HG03095 (cell line): Measurements from ENCODE around the gene C16orf92.
A peak's percentile ranks its signal among the peaks of the same experiment; 100 is the strongest.

Experiments used
- ATAC-seq: cut with Tn5 transposase; IDR thresholded peaks from one replicate; pipeline ENCODE4 v1.9.1; 2021; ENCODE audit warnings: moderate library complexity; ENCODE audit not compliant: unreplicated experiment

Gene C16orf92, protein sequence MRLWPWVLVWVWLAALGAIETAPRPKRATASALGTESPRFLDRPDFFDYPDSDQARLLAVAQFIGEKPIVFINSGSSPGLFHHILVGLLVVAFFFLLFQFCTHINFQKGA

GRCh38 chr16:30022887-30023286 is at the start of gene C16orf92:
Gene C16orf92 (plus strand): TSS chr16:30023198. CDS start chr16:30023341, 143 bp downstream.
- no peak for ATAC-seq

GRCh38 chr16:29973384-29974246 is 49.4 kb upstream of the C16orf92 start, which contains the start of gene TAOK2:
Gene TAOK2 (plus strand): TSS chr16:29973868. CDS start chr16:29977773, 3,905 bp downstream.
- ATAC-seq = peak; percentile 79

DNA sequence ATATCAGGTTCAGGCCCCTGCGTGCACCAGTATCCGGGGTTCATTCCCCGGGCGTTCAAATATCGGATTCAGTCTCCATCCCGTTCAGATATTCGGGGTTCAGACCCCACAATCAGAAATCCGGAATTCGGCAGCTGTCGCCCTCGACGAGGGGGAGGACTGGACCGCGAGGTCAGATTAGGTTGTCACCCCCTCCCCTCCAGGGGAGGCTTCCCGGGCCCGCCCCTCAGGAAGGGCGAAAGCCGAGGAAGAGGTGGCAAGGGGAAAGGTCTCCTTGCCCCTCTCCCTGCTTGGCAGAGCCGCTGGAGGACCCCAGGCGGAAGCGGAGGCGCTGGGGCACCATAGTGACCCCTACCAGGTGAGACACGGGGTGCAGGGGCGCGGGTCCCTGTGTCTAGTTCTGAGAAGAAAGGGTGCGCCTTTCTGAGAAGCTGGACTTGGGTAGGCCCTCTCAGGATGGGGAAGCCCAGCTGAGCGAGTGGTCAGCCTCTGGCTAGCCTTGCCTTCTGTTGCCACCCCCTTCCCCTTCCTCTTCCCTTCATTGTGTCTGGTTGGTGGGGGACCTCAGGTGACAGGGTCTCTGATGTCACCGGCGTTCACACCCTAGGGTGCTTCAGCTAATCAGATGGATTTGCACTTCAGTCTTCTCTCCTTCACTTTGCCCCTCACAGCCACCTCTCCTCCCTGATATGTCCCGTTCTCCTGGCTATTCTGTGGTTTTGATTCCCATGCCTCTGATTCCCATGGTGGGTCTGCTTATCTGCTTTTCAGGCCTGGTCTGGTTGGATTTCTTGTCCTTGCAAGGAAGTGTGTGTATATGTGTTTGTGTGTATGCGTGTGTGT is 48.5 kb upstream of the C16orf92 start:
- no peak for ATAC-seq

DNA sequence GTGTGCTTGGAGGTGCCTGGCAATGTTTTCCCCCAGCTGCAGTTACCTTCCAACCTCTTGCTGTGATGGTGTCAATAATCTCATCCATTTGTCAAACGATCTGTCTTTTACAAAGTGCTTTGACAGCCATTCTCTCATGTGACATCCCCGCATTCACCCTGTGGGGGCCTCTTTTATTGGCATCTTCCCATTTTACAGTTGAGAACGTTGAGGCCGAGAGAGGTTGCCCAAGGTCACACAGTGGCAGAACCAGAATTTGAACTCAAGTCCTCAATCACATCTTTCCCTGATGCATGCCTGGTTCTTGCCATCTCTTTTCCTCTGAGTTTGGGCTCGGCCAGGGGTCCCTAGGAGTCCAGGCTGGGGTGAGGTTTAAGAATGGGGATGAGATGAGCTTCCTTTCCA is 47.9 kb upstream of the C16orf92 start:
- ATAC-seq = no peak

GRCh38 chr16:29975811-29976511 is 47.0 kb upstream of the C16orf92 start:
- ATAC-seq = no peak

DNA sequence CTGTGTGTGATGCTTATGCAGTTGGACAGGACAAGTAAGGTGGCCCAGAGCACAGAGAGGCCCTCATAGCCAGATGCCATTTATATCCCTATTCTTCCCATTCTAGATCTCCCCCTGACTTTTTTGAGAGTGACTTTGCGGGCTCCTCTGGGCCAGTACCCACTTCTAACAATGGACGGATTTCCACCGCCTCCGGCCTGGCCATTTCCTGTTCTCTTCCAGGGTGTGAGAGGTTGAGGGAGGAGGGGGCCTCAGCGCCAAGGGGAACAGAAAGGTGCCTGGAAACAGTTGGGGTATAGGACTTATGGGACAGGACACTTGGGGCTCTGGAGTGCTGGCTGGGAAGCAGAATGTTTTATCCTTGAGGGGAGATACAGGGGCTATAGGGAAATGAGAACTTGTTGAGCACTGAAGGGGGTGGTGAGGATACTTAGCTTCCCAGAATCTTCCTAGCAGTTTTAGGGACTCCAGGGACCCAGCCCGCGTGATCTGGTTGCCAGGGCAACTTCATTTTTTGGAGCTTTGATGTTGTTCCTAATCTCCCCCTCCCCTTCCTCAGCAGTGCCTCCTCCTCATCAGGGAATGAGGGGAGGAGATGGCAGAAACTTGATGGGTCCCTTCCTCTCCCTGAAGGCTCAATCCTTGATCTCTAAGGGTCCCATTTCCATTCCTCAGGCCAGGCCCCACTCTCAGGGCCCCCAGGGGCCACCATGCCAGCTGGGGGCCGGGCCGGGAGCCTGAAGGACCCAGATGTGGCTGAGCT is 45.8 kb upstream of the C16orf92 start:
- ATAC-seq = no peak

- ATAC-seq = no peak
These were observed 44.9 kb upstream of the C16orf92 start for GRCh38 chr16:29978081-29978480.

DNA sequence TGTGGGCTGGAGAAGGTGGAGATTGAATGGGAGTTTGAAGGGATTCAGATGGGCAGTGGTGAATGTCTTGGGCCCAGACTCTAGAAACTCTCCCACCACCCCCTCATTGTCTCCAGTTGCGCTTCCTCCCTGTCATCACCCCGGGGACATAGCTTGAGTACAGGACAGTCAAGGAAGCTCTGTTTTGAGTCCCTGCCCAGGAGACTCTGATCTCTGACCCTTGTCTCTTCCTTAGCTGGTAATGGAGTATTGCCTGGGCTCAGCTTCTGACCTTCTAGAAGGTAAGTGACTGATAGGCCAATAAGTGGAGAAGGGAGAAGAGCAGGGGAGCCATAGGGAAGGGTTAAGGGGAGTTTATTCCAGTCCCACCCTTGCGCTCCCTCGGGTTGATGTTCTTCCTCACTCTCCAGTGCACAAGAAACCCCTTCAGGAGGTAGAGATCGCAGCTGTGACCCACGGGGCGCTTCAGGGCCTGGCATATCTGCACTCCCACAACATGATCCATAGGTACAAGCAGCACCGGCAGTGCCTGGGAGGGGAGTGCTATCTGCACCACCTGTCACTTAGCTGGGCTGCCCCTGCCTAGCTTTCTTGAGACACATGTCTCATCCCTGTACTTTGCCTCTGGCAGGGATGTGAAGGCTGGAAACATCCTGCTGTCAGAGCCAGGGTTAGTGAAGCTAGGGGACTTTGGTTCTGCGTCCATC is 44.3 kb upstream of the C16orf92 start:
- ATAC-seq = no peak

DNA sequence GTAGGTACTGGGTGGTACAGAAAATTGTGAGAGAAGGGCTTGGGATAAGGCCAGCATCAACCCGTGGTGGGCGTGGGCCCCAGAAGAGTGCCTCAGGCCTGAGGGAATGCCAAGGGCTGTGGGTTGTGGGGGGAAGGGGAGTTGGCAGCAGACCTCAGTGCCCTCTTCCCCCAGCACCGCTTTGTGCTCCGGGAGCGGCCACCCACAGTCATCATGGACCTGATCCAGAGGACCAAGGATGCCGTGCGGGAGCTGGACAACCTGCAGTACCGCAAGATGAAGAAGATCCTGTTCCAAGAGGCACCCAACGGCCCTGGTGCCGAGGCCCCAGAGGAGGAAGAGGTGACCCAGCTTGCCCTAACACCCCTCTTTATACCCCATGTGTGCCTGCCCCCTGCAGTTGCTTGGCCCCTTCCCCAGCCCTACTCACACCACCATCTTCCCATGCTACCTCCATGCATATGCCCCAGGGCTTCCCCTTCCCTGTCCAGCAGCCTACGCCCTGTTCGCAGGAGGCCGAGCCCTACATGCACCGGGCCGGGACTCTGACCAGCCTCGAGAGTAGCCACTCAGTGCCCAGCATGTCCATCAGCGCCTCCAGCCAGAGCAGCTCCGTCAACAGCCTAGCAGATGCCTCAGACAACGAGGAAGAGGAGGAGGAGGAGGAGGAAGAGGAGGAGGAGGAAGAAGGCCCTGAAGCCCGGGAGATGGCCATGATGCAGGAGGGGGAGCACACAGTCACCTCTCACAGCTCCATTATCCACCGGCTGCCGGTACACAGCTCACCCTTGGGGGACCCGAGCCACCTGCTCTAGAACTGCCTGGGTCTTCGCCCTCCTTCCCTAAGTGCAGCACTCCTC is 40.2 kb upstream of the C16orf92 start:
- ATAC-seq = no peak

DNA sequence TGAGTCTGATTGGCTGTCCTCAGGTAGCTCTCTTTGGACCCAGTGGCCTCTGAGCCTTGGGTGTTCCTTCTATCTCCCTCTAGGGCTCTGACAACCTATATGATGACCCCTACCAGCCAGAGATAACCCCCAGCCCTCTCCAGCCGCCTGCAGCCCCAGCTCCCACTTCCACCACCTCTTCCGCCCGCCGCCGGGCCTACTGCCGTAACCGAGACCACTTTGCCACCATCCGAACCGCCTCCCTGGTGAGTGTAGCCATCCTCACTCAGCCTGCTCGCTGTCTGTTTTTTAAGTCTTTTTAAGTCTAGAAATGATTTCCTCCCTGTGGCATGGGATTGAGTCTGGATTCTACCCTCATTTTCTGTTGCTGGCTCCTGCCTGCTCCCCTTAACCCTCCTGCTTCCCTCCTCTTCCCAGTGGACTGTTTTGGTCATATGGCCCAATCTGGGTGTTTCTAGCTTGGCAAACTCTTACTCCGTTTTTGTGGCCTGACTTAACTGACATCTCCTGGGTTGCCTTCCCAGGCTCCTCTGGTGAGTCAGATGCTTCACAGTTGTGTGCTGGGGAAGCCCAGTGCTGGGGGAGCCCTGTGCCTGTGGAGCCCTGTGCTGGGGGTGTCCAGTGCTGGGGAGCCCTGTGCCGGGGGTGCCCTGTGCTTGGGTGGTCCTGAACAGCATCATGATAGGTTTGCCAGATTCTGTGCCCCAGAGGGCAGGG is 39.4 kb upstream of the C16orf92 start:
- no peak for ATAC-seq

DNA sequence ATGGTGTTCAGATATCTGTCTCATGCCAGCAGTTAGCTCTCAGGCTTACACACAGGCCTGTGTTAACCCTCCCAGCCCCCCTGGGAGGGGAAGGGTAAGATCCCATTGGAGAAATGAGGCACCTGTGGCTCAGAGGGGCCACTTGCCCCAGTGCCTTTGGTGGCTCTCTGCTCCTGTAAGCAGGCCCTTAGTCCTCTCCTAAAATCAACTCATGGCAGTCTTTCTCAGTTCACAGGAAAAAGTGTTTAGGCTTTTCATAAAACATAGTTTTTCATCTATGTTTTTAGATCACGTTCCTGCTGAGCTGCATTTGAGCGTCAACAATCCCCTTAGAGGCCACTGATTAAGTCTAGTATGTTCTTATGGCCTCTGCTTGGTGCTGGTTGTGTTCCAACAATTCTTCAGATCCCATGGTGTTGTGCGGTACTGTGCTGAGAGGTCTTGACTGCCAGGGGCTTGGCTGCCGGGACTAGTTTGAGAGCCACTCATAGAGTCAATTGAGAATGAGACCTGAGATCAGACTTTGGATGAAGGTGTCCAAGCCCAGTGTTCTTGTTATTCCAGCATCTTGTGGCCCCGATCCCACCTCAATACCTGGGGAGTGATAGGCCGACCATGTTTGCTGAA is 38.7 kb upstream of the C16orf92 start:
- no peak for ATAC-seq

DNA sequence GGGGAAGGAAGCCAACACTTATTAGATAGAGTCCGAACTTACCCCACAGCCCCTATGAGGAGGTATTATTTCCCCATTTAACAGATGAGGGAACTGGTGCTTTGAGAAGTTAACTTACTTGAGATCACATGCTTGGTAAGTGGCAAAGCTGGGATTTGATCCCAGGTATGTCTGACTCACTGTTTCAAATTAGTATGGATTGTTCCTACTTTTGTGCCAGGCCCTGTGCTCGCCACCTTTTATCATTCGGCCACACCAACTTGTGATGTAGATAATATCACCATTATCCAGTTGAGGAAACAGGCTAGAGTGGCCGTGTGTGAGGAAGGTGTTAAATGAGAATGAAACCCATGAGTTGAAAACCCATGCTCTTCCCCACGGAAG is 38.2 kb upstream of the C16orf92 start:
- no peak for ATAC-seq

GRCh38 chr16:29985271-29985811 is 37.7 kb upstream of the C16orf92 start:
- ATAC-seq = no peak

DNA sequence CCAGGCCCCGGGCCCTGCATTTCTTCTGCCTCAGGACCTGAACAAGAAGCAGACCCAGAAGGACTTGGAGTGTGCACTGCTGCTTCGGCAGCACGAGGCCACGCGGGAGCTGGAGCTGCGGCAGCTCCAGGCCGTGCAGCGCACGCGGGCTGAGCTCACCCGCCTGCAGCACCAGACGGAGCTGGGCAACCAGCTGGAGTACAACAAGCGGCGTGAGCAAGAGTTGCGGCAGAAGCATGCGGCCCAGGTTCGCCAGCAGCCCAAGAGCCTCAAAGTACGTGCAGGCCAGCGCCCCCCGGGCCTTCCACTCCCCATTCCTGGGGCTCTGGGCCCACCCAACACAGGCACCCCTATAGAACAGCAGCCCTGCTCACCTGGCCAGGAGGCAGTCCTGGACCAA is 36.8 kb upstream of the C16orf92 start:
- ATAC-seq = no peak

- ATAC-seq = no peak
These were observed 36.1 kb upstream of the C16orf92 start for GRCh38 chr16:29986931-29987330.

- no peak for ATAC-seq
These were observed 35.5 kb upstream of the C16orf92 start for GRCh38 chr16:29987371-29988085.
